B cell (primary cell): Measurements from ENCODE around the gene ANTKMT. TPM values are rescaled to one million over a fixed set of nuclear protein-coding genes. Genes with fewer than 3 reads are reported as not detected.

ENCODE experiments used
- ATAC-seq: fragments of 200-7000 bp; cut with Tn5 transposase; one replicate; pipeline ENCODE4 v1.10.0; 2021; ENCODE audit warnings: low read depth, mild to moderate bottlenecking, moderate number of reproducible peaks, moderate library complexity
- CTCF ChIA-PET: fragments of 350-600 bp; sonication (Branson Sonifier 250); formaldehyde crosslinking; loops from one replicate; lab custom pipeline; 2021; ENCODE audit warnings: antibody characterized with exemption, inconsistent platforms; lab: Charles Lee
- POLR2A ChIA-PET: fragments of 350-600 bp; sonication (Branson Sonifier 250); formaldehyde crosslinking; loops from one replicate; lab custom pipeline; 2021; ENCODE audit warnings: antibody characterized with exemption; lab: Charles Lee
- DNase-seq: peaks from one replicate; pipeline ENCODE4 v3.0.0; 2013
- H2AFZ ChIP-seq: 2 replicates; pipeline ENCODE4 v1.6.1; 2012; ENCODE audit warnings: mild to moderate bottlenecking, low read depth, low read length; ENCODE audit not compliant: insufficient read depth, poor library complexity, severe bottlenecking
- H3K27ac ChIP-seq, 2 donors: 1 replicate in 1 of 2; 2 replicates in 1 of 2; pipeline ENCODE4 v1.5.1; 2012 to 2013; ENCODE audit warnings: low read length in 2 of 2, mild to moderate bottlenecking in 2 of 2, moderate library complexity in 1 of 2
- H3K27me3 ChIP-seq, 4 experiments: fragments of 200-600 bp in 1 of 4; sonication (generic) in 1 of 4; replicated peaks in 1 of 4; 1 replicate in 2 of 4; 2 replicates in 2 of 4; pipeline versions ENCODE4 v1.6.1 to v1.7.0; 2013 to 2016; ENCODE audit warnings: low read length in 3 of 4, mild to moderate bottlenecking in 2 of 4, mixed read lengths in 1 of 4, moderate library complexity in 1 of 4; ENCODE audit not compliant: insufficient read depth in 4 of 4, control insufficient read depth in 3 of 4; ENCODE audit errors: control extremely low read depth in 1 of 4
- H3K36me3 ChIP-seq, 2 experiments: replicated peaks in 1 of 2; 1 replicate in 1 of 2; 2 replicates in 1 of 2; pipeline versions ENCODE4 v1.6.1 to v1.7.1; 2013; ENCODE audit warnings: low read length in 1 of 2; ENCODE audit not compliant: insufficient read depth in 2 of 2, control insufficient read depth in 1 of 2; ENCODE audit errors: control extremely low read depth in 1 of 2, extremely low read depth in 1 of 2
- H3K4me1 ChIP-seq, 2 donors: fragments of 200-600 bp in 1 of 2; sonication (generic) in 1 of 2; 1 replicate in 1 of 2; 2 replicates in 1 of 2; pipeline versions ENCODE4 v1.5.1 to v1.6.1; 2013 to 2017; ENCODE audit warnings: low read length in 2 of 2; ENCODE audit not compliant: control insufficient read depth in 2 of 2, insufficient read depth in 2 of 2
- H3K4me2 ChIP-seq: replicated peaks from 2 replicates; pipeline ENCODE3; 2012; ENCODE audit warnings: mild to moderate bottlenecking, low read depth, low read length; ENCODE audit not compliant: poor library complexity, severe bottlenecking
- H3K4me3 ChIP-seq, 5 experiments: fragments of 200-600 bp in 1 of 5; sonication (generic) in 1 of 5; 1 replicate in 3 of 5; 2 replicates in 2 of 5; pipeline versions ENCODE4 v1.5.1 to v1.7.0; 2011 to 2016; ENCODE audit warnings: low read length in 4 of 5, mild to moderate bottlenecking in 4 of 5, low read depth in 2 of 5, control low read depth in 1 of 5, moderate library complexity in 1 of 5; ENCODE audit not compliant: insufficient read depth in 1 of 5; ENCODE audit errors: control extremely low read depth in 1 of 5, extremely low read depth in 1 of 5
- H3K79me2 ChIP-seq: fragments of 200-600 bp; sonication (generic); one replicate; pipeline ENCODE4 v1.6.0; 2016; ENCODE audit warnings: low read length; ENCODE audit not compliant: control insufficient read depth, insufficient read depth
- H3K9ac ChIP-seq: fragments of 200-600 bp; sonication (generic); 2 replicates; pipeline ENCODE4 v1.6.1; 2017; ENCODE audit warnings: mild to moderate bottlenecking, low read length, moderate library complexity
- H3K9me3 ChIP-seq, 3 donors: one replicate each; pipeline versions ENCODE4 v1.6.1 to v1.7.1; 2013; ENCODE audit warnings: low read length in 2 of 3; ENCODE audit not compliant: control insufficient read depth in 2 of 3, insufficient read depth in 1 of 3; ENCODE audit errors: control extremely low read depth in 1 of 3
- H4K20me1 ChIP-seq: 2 replicates; pipeline ENCODE4 v1.6.0; 2012; ENCODE audit warnings: mild to moderate bottlenecking, low read length; ENCODE audit not compliant: insufficient read depth, control insufficient read depth, poor library complexity, severe bottlenecking
- H3K27ac Mint-ChIP-seq: one replicate; pipeline ENCODE4 v1.8.0; 2021; ENCODE audit warnings: mixed read lengths
- H3K27me3 Mint-ChIP-seq: one replicate; pipeline ENCODE4 v1.8.0; 2021; ENCODE audit warnings: mixed read lengths
- H3K4me1 Mint-ChIP-seq: one replicate; pipeline ENCODE4 v1.8.0; 2021; ENCODE audit warnings: mixed read lengths
- H3K4me3 Mint-ChIP-seq: one replicate; pipeline ENCODE4 v1.8.0; 2021; ENCODE audit warnings: mixed read lengths
- H3K9me3 Mint-ChIP-seq: one replicate; pipeline ENCODE4 v1.8.0; 2022; ENCODE audit warnings: mixed read lengths; ENCODE audit not compliant: insufficient read depth
- EZH2 ChIP-seq: IDR thresholded peaks from 2 replicates; pipeline ENCODE4 v1.6.1; 2012; ENCODE audit warnings: borderline replicate concordance, low read depth, mild to moderate bottlenecking, moderate library complexity, low read length; ENCODE audit not compliant: insufficient read depth, poor library complexity, severe bottlenecking
- WGBS: methylation state at CpG from one replicate; pipeline ENCODE4 v1.1.5; 2013; ENCODE audit warnings: missing lambda C conversion rate; ENCODE audit not compliant: insufficient coverage; 5-methylcytosine and 5-hydroxymethylcytosine counted together
- intact Hi-C: fragments of 100-400 bp; cut with micrococcal nuclease; formaldehyde crosslinking; loops from one replicate; pipeline ENCODE4 v1.10.0; 2022
- polyA plus RNA-seq: library from polyadenylated mRNA; depleted of rRNA; stranded (reverse); fragments of >200 nt; gene quantifications from 2 replicates; pipeline ENCODE4 v1.2.3, GENCODE V29; 2012
- total RNA-seq, 2 donors: library from RNA; stranded (reverse); fragments of 120-200 nt in 1 of 2; gene quantifications; 1 replicate in 1 of 2; 2 replicates in 1 of 2; pipeline versions ENCODE4 v1.2.3 to v1.2.4, GENCODE V29; 2013 to 2022
- TF ChIP-seq, protein P1 (sequence below): fragments of 200-600 bp; IDR thresholded peaks from one replicate; pipeline ENCODE4 v1.8.0; 2022; ENCODE audit warnings: antibody characterized with exemption, mild to moderate bottlenecking

The ANTKMT gene
- total and polyA plus RNA-seq, 2 donors (not counting 1 experiment from before 2014, with no cell fraction given) = 41.0 to 54.1 TPM

DNA sequence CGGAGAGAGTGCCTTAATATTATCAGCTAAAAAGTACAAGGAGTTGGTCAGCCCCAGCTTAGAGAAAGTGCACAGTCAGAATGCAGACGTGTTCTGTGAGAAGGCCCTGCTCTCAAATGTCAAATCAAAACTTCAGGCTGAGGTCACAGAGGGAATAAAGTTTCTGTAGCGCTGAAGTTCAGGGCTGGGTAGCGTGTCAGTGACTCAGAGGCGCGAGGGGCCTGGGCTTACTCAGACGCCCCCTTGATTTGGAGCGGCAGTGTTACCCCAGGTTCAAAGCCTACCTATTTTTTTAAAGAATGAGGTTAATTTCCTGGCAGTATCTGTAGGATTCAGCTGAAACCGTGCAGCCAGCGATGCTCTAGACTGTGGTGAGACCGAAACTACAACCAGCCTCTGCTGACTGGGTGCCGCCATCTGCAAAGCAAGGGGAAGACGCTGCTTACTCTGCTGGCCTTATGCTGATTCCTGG, 15.1 kb downstream of the ANTKMT start:
- Histone ChIP-seq H3K4me1 (peaks cover 20 to 32% of the 10 kb centered on the region in 2 donors), H3K79me2 (peaks cover 16% of the 10 kb centered on the region), H2AFZ (no peak overlapping the region), H4K20me1 (peaks cover 9% of the 10 kb centered on the region), H3K4me2 (no peak overlapping the region), H3K9ac (no peak overlapping the region), H3K9me3 (no peaks in the 10 kb centered on the region), H3K36me3 (peaks cover 0 to 48% of the 10 kb centered on the region in 2 experiments), H3K27me3 (no peaks in the 10 kb centered on the region), H3K4me3 (no peak overlapping the region), H3K27ac (no peak overlapping the region)
- TF ChIP-seq, protein P1, sequence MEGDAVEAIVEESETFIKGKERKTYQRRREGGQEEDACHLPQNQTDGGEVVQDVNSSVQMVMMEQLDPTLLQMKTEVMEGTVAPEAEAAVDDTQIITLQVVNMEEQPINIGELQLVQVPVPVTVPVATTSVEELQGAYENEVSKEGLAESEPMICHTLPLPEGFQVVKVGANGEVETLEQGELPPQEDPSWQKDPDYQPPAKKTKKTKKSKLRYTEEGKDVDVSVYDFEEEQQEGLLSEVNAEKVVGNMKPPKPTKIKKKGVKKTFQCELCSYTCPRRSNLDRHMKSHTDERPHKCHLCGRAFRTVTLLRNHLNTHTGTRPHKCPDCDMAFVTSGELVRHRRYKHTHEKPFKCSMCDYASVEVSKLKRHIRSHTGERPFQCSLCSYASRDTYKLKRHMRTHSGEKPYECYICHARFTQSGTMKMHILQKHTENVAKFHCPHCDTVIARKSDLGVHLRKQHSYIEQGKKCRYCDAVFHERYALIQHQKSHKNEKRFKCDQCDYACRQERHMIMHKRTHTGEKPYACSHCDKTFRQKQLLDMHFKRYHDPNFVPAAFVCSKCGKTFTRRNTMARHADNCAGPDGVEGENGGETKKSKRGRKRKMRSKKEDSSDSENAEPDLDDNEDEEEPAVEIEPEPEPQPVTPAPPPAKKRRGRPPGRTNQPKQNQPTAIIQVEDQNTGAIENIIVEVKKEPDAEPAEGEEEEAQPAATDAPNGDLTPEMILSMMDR = no peak
- DNase-seq (no peak), ATAC-seq (no peak)
- WGBS = 78% methylated on average over 13 of the region's 13 CpGs
- Mint-ChIP-seq H3K4me1 (peaks cover 18% of the 10 kb centered on the region), H3K27ac (peak overlapping the region; percentile 37), H3K27me3 (no peaks in the 10 kb centered on the region), H3K4me3 (no peak overlapping the region), H3K9me3 (no peaks in the 10 kb centered on the region)
- ChIA-PET POLR2A (interaction anchor here (0.7 to 1.7 kb wide), 2 partner anchors 11 to 15 kb away, joined by 3 to 5 read pairs; partner anchors contain the start of gene ANTKMT), CTCF (interaction anchor here (0.8 kb wide), 1 partner anchor 24 kb away, joined by 3 read pairs; no protein-coding TSS in a partner anchor)
- intact Hi-C loops = no loop called here

DNA sequence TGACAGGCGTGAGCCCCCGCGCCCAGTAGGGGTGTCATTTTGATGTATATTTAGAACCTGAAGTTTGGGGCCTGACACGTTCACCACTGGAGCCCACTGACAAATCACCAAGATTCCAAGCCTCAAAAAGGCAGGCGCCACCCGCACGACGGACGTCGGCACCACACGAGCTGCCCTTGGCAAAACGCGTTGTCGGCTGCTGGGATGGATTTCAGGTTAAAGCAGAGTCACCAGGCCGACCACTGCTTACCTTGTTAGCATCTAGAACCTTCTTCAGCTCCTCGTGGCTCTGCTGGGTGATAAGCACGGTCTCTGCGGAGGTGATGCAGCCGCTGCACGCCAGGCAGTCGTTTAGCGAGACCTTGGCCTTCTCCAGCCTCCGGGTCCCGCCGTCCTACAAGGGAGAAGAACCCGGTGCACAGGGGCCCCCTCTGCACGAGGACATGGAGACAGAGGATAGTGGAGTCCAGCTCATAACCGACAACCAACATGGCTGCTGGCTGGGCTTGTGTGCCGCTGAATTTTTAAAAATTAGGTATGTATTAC, 16.1 kb downstream of the ANTKMT start:
- ChIA-PET POLR2A (interaction anchor here (0.7 to 1.5 kb wide), 3 partner anchors 13 to 166 kb away, joined by 3 to 4 read pairs (median 3); partner anchors contain the start of gene ANTKMT), CTCF (interaction anchor here (0.7 kb wide), 1 partner anchor 24 kb away, joined by 3 read pairs; no protein-coding TSS in a partner anchor)
- WGBS = 93% methylated on average over 18 of the region's 29 CpGs
- H3K4me1 ChIP-seq = peaks cover 20 to 36% of the 10 kb centered on the region in 2 donors
- H3K27ac ChIP-seq = no peak overlapping the region
- no peak overlapping the region for H2AFZ ChIP-seq
- H3K9me3 ChIP-seq = no peaks in the 10 kb centered on the region
- ATAC-seq = no peak
- peaks cover 9% of the 10 kb centered on the region for H4K20me1 ChIP-seq
- Mint-ChIP-seq H3K4me1 (peaks cover 18% of the 10 kb centered on the region), H3K4me3 (no peak overlapping the region), H3K27me3 (no peaks in the 10 kb centered on the region), H3K27ac (no peak overlapping the region), H3K9me3 (no peaks in the 10 kb centered on the region)
- H3K4me2 ChIP-seq = peak overlapping the region; percentile 63
- H3K79me2 ChIP-seq = peaks cover 16% of the 10 kb centered on the region
- TF ChIP-seq, protein P1 = no peak
- TF ChIP-seq EZH2 = no peak
- intact Hi-C loops = no loop called here
- H3K36me3 ChIP-seq = peaks cover 0 to 44% of the 10 kb centered on the region in 2 experiments
- H3K9ac ChIP-seq = no peak overlapping the region
- no peak for DNase-seq
- no peak overlapping the region for H3K4me3 ChIP-seq
- no peaks in the 10 kb centered on the region for H3K27me3 ChIP-seq
